DMS114 treated with DMSO at 0.1 percent for 48 hours (cell line): ENCODE measurements around the gene FA2H.
A peak's percentile ranks its signal among the peaks of the same experiment; 100 is the strongest.
"Not testable (repeated sequence)": the region's sequence is repeated elsewhere in the genome, so short reads cannot be mapped to it uniquely, and the experiment has no call there.

Source experiments
- DNase-seq: peaks from one replicate; lab custom pipeline; 2025; ENCODE audit not compliant: unreplicated experiment; lab: John Stamatoyannopoulos, UW

Gene FA2H

GRCh38 chr16:74725651-74726455 lies 48.8 kb downstream of the FA2H start:
- DNase-seq, result no peak

- DNase-seq, result no peak
Measured at GRCh38 chr16:74724820-74725549, 49.6 kb downstream of the FA2H start.

GRCh38 chr16:74723256-74723655 lies 51.4 kb downstream of the FA2H start:
- no peak for DNase-seq

GRCh38 chr16:74722156-74722555 lies 52.5 kb downstream of the FA2H start:
- not testable (repeated sequence) for DNase-seq

- no peak for DNase-seq
Measured at GRCh38 chr16:74721716-74722115, 52.9 kb downstream of the FA2H start.

GRCh38 chr16:74720579-74720978 lies 54.0 kb downstream of the FA2H start:
- DNase-seq, result no peak

- no peak for DNase-seq
Measured at GRCh38 chr16:74718741-74719610, 55.6 kb downstream of the FA2H start.

- no peak for DNase-seq
Measured at GRCh38 chr16:74718140-74718539, 56.5 kb downstream of the FA2H start.

- DNase-seq, result no peak
Measured at GRCh38 chr16:74717367-74717766, 57.3 kb downstream of the FA2H start.

GRCh38 chr16:74716355-74716754 lies 58.3 kb downstream of the FA2H start:
- DNase-seq, result no peak

GRCh38 chr16:74713876-74714275 lies 60.7 kb downstream of the FA2H start:
- DNase-seq, result no peak

GRCh38 chr16:74713325-74713724 lies 61.3 kb downstream of the FA2H start:
- DNase-seq, result no peak

GRCh38 chr16:74711938-74712337 lies 62.7 kb downstream of the FA2H start:
- DNase-seq, result no peak

GRCh38 chr16:74710401-74710800 lies 64.2 kb downstream of the FA2H start:
- no peak for DNase-seq

GRCh38 chr16:74709441-74709877 lies 65.2 kb downstream of the FA2H start:
- DNase-seq, result peak; percentile 65

GRCh38 chr16:74700438-74701225 lies 74.0 kb downstream of the FA2H start, which contains the start of gene MLKL:
Gene MLKL, minus strand, starts transcription at chr16:74700862. Its CDS starts 5,105 bp downstream, at chr16:74695757.
- peak; percentile 28 for DNase-seq

GRCh38 chr16:74700116-74700437 lies 74.5 kb downstream of the FA2H start:
- DNase-seq, result no peak

- no peak for DNase-seq
Measured at GRCh38 chr16:74699666-74700065, 75.0 kb downstream of the FA2H start.

- no peak for DNase-seq
Measured at GRCh38 chr16:74698222-74698621, 76.4 kb downstream of the FA2H start.
